ENCODE results near the gene HDAC11.
"Not testable (repeated sequence)": the region's sequence is repeated elsewhere in the genome, so short reads cannot be mapped to it uniquely, and the experiment has no call there.

Gene HDAC11

GRCh38 chr3:13513051-13513912, 33.2 kb downstream of the HDAC11 start:
- Histone ChIP-seq H3K27me3 (ENCODE audit: low read depth) (peaks cover 8% of the 10 kb centered on the region; the same call in 1 of the 2 replicates), H3K36me3 (replicated peaks) (no peaks in the 10 kb centered on the region), H3K4me1 (0 out of 2 replicates have a peak, but pooled peaks cover 3% of the 10 kb centered on the region), H3K4me3 (no peak overlapping the region), H3K9me3 (no peaks in the 10 kb centered on the region)
- in situ Hi-C loops (cut with MboI; ENCODE audit: low sequenced_read_pairs), result no loop called here
- no peak for DNase-seq (ENCODE audit: low spot score in 2 of 2)

- no peaks in the 10 kb centered on the region for H3K36me3 ChIP-seq (replicated peaks)
- H3K27me3 ChIP-seq (ENCODE audit: low read depth), result peaks cover 8% of the 10 kb centered on the region; the same call in 1 of the 2 replicates
- no peaks in the 10 kb centered on the region for H3K9me3 ChIP-seq
- no peak overlapping the region for H3K4me3 ChIP-seq
- in situ Hi-C loops (cut with MboI; ENCODE audit: low sequenced_read_pairs), result no loop called here
- 0 out of 2 replicates have a peak, but pooled peaks cover 3% of the 10 kb centered on the region for H3K4me1 ChIP-seq
- DNase-seq (ENCODE audit: low spot score in 2 of 2), result no peak
Measured at GRCh38 chr3:13513913-13514517, 33.9 kb downstream of the HDAC11 start.

DNA sequence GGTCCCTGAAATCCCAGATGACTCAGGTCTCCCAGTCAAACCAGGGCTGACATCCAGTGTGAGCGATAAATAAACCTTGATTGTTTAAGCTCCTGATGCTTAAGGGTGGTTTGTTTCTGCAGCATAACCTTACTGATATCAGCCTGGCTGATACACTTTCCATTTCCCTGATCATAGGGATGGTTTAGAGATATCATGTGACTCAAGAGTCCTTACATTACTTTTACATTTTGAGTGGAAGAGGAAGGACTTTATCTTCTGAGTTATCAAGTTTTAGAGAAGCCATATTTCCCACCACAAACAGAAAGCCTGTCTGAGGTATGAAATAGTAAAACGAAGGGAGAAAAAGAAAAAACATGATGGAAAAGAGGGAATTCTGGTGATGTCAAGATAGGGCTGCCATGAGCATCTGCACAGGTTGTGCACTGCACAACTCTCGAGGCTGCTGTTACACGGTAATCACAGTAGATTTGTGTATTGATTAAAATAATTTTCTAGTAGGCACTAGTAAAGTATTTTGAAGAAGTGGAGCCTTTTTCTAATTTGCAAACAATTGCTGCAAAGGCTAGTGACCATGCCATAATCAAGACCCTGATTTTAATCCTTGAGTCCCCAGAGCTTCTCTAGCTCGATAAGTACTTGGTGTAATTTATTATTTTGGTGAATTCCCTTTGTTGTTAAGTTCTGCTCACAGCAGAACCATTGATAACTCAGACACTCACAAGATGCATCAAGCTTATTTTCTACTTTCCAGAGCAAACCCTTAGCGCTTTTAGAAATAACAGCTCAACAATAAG, 34.7 kb downstream of the HDAC11 start:
- H3K36me3 ChIP-seq (replicated peaks), result no peaks in the 10 kb centered on the region
- 0 out of 2 replicates have a peak, but pooled peaks cover 3% of the 10 kb centered on the region for H3K4me1 ChIP-seq
- in situ Hi-C loops (cut with MboI; ENCODE audit: low sequenced_read_pairs), result no loop called here
- H3K9me3 ChIP-seq, result no peaks in the 10 kb centered on the region
- no peak overlapping the region for H3K4me3 ChIP-seq
- peaks cover 8% of the 10 kb centered on the region; the same call in 1 of the 2 replicates for H3K27me3 ChIP-seq (ENCODE audit: low read depth)
- DNase-seq (ENCODE audit: low spot score in 2 of 2), result no peak

DNA sequence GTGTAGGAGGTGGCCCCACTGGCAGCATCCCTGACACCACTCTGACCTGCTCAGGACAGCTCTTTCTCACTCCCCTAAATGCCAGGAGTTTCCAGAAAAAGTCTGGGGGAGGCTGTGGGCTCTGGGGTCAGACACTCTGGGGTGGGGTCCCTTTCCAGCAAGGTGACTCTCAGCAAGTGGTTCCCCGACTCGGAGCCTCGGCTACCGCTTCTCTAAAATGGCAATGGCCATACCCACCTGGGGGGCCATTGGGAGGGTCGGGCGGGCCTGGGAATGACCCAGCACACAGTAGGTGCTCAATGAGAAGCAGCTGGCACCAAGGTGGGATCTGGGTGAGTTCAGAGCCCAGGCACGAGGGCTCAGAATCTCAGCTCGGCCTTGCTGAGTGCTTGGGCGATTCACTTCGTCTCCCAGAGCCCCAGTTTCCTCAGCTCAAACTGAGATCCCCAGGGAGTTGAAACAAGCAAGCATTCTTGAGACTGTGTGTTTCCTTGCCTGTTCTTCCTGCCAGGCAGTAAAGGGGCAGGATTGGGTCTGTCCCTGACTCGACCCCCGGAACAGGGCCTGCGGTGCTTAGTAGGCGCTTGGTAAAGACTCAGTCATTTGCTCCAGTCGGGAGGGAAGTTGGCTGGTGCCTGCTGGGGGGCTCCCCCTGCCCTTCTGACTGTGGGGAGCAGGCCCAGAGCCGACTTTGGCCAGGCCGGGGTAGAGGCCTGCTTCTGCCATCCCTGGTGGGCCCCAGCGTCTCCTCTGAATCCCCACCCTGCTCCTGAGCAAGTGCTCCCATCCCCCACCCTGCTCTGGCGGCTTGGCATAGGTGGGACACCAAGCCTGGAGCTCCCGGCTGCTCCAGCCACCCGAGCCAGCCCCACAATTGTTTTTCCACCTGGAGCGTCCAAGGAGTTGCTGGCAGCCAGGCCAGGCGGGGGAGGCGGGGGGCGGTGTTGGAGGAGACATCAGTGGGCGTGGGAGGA, 36.0 kb downstream of the HDAC11 start:
- DNase-seq (ENCODE audit: low spot score in 2 of 2), result no peak
- H3K9me3 ChIP-seq, result no peaks in the 10 kb centered on the region
- peaks cover 8% of the 10 kb centered on the region; the same call in 1 of the 2 replicates for H3K27me3 ChIP-seq (ENCODE audit: low read depth)
- H3K4me3 ChIP-seq, result no peak overlapping the region
- H3K36me3 ChIP-seq (replicated peaks), result no peaks in the 10 kb centered on the region
- H3K4me1 ChIP-seq, result 0 out of 2 replicates have a peak, but pooled peaks cover 3% of the 10 kb centered on the region
- in situ Hi-C loops (cut with MboI; ENCODE audit: low sequenced_read_pairs), result no loop called here

- in situ Hi-C loops (cut with MboI; ENCODE audit: low sequenced_read_pairs), result no loop called here
- Histone ChIP-seq H3K9me3 (no peaks in the 10 kb centered on the region), H3K27me3 (ENCODE audit: low read depth) (peaks cover 8% of the 10 kb centered on the region; the same call in 1 of the 2 replicates)
Measured at GRCh38 chr3:13516760-13517135, 36.6 kb downstream of the HDAC11 start.

GRCh38 chr3:13517253-13517977, 37.3 kb downstream of the HDAC11 start:
- in situ Hi-C loops (cut with MboI; ENCODE audit: low sequenced_read_pairs), result no loop called here
- DNase-seq (ENCODE audit: low spot score in 2 of 2), result no peak
- no peak overlapping the region for H3K4me3 ChIP-seq
- peaks cover 8% of the 10 kb centered on the region; the same call in 1 of the 2 replicates for H3K27me3 ChIP-seq (ENCODE audit: low read depth)
- H3K4me1 ChIP-seq, result 0 out of 2 replicates have a peak, but pooled peaks cover 3% of the 10 kb centered on the region
- no peaks in the 10 kb centered on the region for H3K9me3 ChIP-seq
- no peaks in the 10 kb centered on the region for H3K36me3 ChIP-seq (replicated peaks)

More at GRCh38 chr3:13516760-13517135, 36.6 kb downstream of the HDAC11 start:
- Histone ChIP-seq H3K4me3 (no peak overlapping the region), H3K4me1 (0 out of 2 replicates have a peak, but pooled peaks cover 3% of the 10 kb centered on the region), H3K36me3 (replicated peaks) (no peaks in the 10 kb centered on the region)
- no peak for DNase-seq (ENCODE audit: low spot score in 2 of 2)

DNA sequence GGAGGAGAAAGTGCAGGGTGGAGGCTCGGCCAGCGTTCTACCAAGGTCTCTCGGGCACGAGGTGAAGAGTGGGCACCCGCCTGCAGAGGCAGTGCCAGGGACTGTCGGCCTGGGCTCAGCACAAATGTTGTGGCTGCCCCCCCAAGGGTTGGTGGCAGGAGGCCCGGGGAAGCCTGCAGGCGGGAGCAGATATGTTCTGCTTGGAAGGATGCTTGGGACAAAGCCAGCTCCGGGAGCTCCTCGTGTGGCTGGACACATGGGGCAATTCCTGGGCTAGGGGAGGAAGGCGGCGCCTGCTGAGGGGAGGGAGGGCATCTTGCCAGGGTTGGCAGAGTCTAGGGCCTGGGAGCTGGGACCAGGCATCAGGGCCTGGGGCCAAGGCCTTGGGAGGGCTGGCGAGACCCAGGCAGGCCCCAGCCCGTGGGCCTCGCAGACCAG, 38.4 kb downstream of the HDAC11 start:
- in situ Hi-C loops (cut with MboI; ENCODE audit: low sequenced_read_pairs), result no loop called here
- Histone ChIP-seq H3K36me3 (replicated peaks) (no peaks in the 10 kb centered on the region), H3K27me3 (ENCODE audit: low read depth) (peaks cover 8% of the 10 kb centered on the region; the same call in 1 of the 2 replicates), H3K9me3 (no peaks in the 10 kb centered on the region), H3K4me1 (no peaks in the 10 kb centered on the region), H3K4me3 (no peak overlapping the region)
- no peak for DNase-seq (ENCODE audit: low spot score in 2 of 2)

GRCh38 chr3:13519006-13519791, 39.1 kb downstream of the HDAC11 start:
- H3K27me3 ChIP-seq (ENCODE audit: low read depth), result peaks cover 6% of the 10 kb centered on the region; the same call in 1 of the 2 replicates
- H3K4me1 ChIP-seq, result no peaks in the 10 kb centered on the region
- in situ Hi-C loops (cut with MboI; ENCODE audit: low sequenced_read_pairs), result no loop called here
- no peaks in the 10 kb centered on the region for H3K9me3 ChIP-seq
- H3K36me3 ChIP-seq (replicated peaks), result no peaks in the 10 kb centered on the region
- DNase-seq (ENCODE audit: low spot score in 2 of 2), result no peak
- no peak overlapping the region for H3K4me3 ChIP-seq

GRCh38 chr3:13520326-13520880, 40.3 kb downstream of the HDAC11 start:
- Histone ChIP-seq H3K4me3 (no peak overlapping the region), H3K4me1 (no peaks in the 10 kb centered on the region), H3K9me3 (no peaks in the 10 kb centered on the region), H3K27me3 (ENCODE audit: low read depth) (no peaks in the 10 kb centered on the region), H3K36me3 (replicated peaks) (no peaks in the 10 kb centered on the region)
- no peak for DNase-seq (ENCODE audit: low spot score in 2 of 2)
- in situ Hi-C loops (cut with MboI; ENCODE audit: low sequenced_read_pairs), result no loop called here

GRCh38 chr3:13521309-13521708, 41.2 kb downstream of the HDAC11 start:
- no peak overlapping the region for H3K4me3 ChIP-seq
- no peaks in the 10 kb centered on the region; the same call in 1 of the 2 replicates for H3K27me3 ChIP-seq (ENCODE audit: low read depth)
- H3K4me1 ChIP-seq, result no peaks in the 10 kb centered on the region
- no peaks in the 10 kb centered on the region for H3K9me3 ChIP-seq
- in situ Hi-C loops (cut with MboI; ENCODE audit: low sequenced_read_pairs), result no loop called here
- no peak for DNase-seq (ENCODE audit: low spot score in 2 of 2)
- H3K36me3 ChIP-seq (replicated peaks), result no peaks in the 10 kb centered on the region

DNA sequence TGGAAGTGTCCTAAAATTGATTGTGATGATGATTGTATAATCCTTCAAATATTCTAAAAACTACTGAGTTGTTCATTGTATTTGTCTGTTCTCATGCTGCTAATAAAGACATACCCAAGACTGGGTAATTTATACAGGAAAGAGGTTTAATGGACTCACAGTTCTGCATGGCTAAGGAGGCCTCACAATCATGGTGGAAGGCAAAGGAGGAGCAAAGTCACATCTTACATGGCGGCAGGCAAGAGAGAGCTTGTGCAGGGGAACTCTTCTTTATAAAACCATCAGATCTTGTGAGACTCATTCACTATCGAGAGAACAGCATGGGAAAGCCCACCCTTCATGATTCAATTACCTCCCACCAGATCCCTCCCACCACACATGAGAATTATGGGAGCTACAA, 41.6 kb downstream of the HDAC11 start:
- H3K4me1 ChIP-seq; in situ Hi-C loops (cut with MboI; ENCODE audit: low sequenced_read_pairs); H3K9me3 ChIP-seq; DNase-seq (ENCODE audit: low spot score in 2 of 2); H3K36me3 ChIP-seq (replicated peaks); H3K4me3 ChIP-seq; H3K27me3 ChIP-seq (ENCODE audit: low read depth): not testable (repeated sequence)
